ENCODE data around the gene RFT1. TPM values are rescaled to one million over a fixed set of nuclear protein-coding genes. Genes with fewer than 3 reads are reported as not detected.
"Not testable (repeated sequence)": the region's sequence is repeated elsewhere in the genome, so short reads cannot be mapped to it uniquely, and the experiment has no call there.

The RFT1 gene
- total RNA-seq, 2 donors from 2014 or later: 29.3 to 35.2 TPM

GRCh38 chr3:53056442-53056841 lies 73.8 kb downstream of the RFT1 start:
- peak; percentile 69 for DNase-seq

GRCh38 chr3:53054233-53054632 lies 76.0 kb downstream of the RFT1 start:
- H3K27ac Mint-ChIP-seq; H3K9ac ChIP-seq (ENCODE audit: extremely low read depth, low read length, poor library complexity, severe bottlenecking); H3K4me3 Mint-ChIP-seq; H3K4me3 ChIP-seq (ENCODE audit: low read length); DNase-seq; H3K27me3 Mint-ChIP-seq (ENCODE audit: insufficient read depth); H3K36me3 Mint-ChIP-seq (ENCODE audit: low read depth); H3K9me3 ChIP-seq (ENCODE audit: control insufficient read depth, low read length); H3K36me3 ChIP-seq (ENCODE audit: control insufficient read depth, insufficient read depth, low read length); H3K27me3 ChIP-seq (ENCODE audit: control insufficient read depth, insufficient read depth, low read length, poor library complexity, severe bottlenecking); H3K9me3 Mint-ChIP-seq; H3K4me1 ChIP-seq (ENCODE audit: control insufficient read depth, insufficient read depth, low read length); H3K27ac ChIP-seq (ENCODE audit: low read depth, low read length); H3K4me1 Mint-ChIP-seq: not testable (repeated sequence)
- 75 to 89% methylated on average over 4 to 7 of the region's 7 CpGs for WGBS, 2 experiments (ENCODE audit: insufficient coverage in 1 of 2, insufficient read length in 1 of 2)

More at GRCh38 chr3:53056442-53056841, 73.8 kb downstream of the RFT1 start:
- peaks cover 9% of the 10 kb centered on the region for H3K4me1 Mint-ChIP-seq
- no peaks in the 10 kb centered on the region for H3K27me3 ChIP-seq (ENCODE audit: control insufficient read depth, insufficient read depth, low read length, poor library complexity, severe bottlenecking)
- no peak overlapping the region for H3K4me3 ChIP-seq (ENCODE audit: low read length)
- H3K27ac ChIP-seq (ENCODE audit: low read depth, low read length): no peak overlapping the region
- H3K4me1 ChIP-seq (ENCODE audit: control insufficient read depth, insufficient read depth, low read length): peaks cover 5% of the 10 kb centered on the region
- TF ChIP-seq CTCF (conservative IDR thresholded peaks at IDR 0.05): peak; percentile 74
- H3K27me3 Mint-ChIP-seq (ENCODE audit: insufficient read depth): peaks cover 2% of the 10 kb centered on the region
- no peak overlapping the region for H3K27ac Mint-ChIP-seq
- WGBS, 2 experiments (ENCODE audit: insufficient coverage in 1 of 2, insufficient read length in 1 of 2): 86 to 93% methylated on average over 1 to 2 of the region's 2 CpGs
- no peaks in the 10 kb centered on the region for H3K9me3 Mint-ChIP-seq
- H3K9me3 ChIP-seq (ENCODE audit: control insufficient read depth, low read length): no peaks in the 10 kb centered on the region
- no peaks in the 10 kb centered on the region for H3K36me3 ChIP-seq (ENCODE audit: control insufficient read depth, insufficient read depth, low read length)
- no peaks in the 10 kb centered on the region for H3K36me3 Mint-ChIP-seq (ENCODE audit: low read depth)
- no peak overlapping the region for H3K4me3 Mint-ChIP-seq
- H3K9ac ChIP-seq (ENCODE audit: extremely low read depth, low read length, poor library complexity, severe bottlenecking): no peak overlapping the region

GRCh38 chr3:53051929-53052328 lies 78.3 kb downstream of the RFT1 start:
- Histone ChIP-seq H3K9ac (ENCODE audit: extremely low read depth, low read length, poor library complexity, severe bottlenecking) (no peak overlapping the region), H3K27me3 (ENCODE audit: control insufficient read depth, insufficient read depth, low read length, poor library complexity, severe bottlenecking) (peaks cover 13% of the 10 kb centered on the region), H3K4me1 (ENCODE audit: control insufficient read depth, insufficient read depth, low read length) (peaks cover 5% of the 10 kb centered on the region), H3K27ac (ENCODE audit: low read depth, low read length) (no peak overlapping the region), H3K4me3 (ENCODE audit: low read length) (no peak overlapping the region), H3K36me3 (ENCODE audit: control insufficient read depth, insufficient read depth, low read length) (no peaks in the 10 kb centered on the region), H3K9me3 (ENCODE audit: control insufficient read depth, low read length) (no peaks in the 10 kb centered on the region)
- Mint-ChIP-seq H3K9me3 (no peaks in the 10 kb centered on the region), H3K4me1 (peaks cover 9% of the 10 kb centered on the region), H3K27ac (no peak overlapping the region), H3K4me3 (no peak overlapping the region), H3K27me3 (ENCODE audit: insufficient read depth) (peaks cover 29% of the 10 kb centered on the region), H3K36me3 (ENCODE audit: low read depth) (no peaks in the 10 kb centered on the region)
- 67 to 83% methylated on average over 2 of the region's 2 CpGs for WGBS, 2 experiments (ENCODE audit: insufficient coverage in 1 of 2, insufficient read length in 1 of 2)
- peak; percentile 84 for DNase-seq
- no peak for TF ChIP-seq CTCF (conservative IDR thresholded peaks at IDR 0.05)

GRCh38 chr3:53049987-53050386 lies 80.2 kb downstream of the RFT1 start:
- Mint-ChIP-seq H3K9me3 (no peaks in the 10 kb centered on the region), H3K27me3 (ENCODE audit: insufficient read depth) (peaks cover 36% of the 10 kb centered on the region), H3K4me1 (peaks cover 9% of the 10 kb centered on the region), H3K4me3 (no peak overlapping the region), H3K36me3 (ENCODE audit: low read depth) (no peaks in the 10 kb centered on the region), H3K27ac (no peak overlapping the region)
- no peak for DNase-seq
- no peak overlapping the region for H3K9ac ChIP-seq (ENCODE audit: extremely low read depth, low read length, poor library complexity, severe bottlenecking)
- no peak for TF ChIP-seq CTCF (conservative IDR thresholded peaks at IDR 0.05)
- no peaks in the 10 kb centered on the region for H3K9me3 ChIP-seq (ENCODE audit: control insufficient read depth, low read length)
- no peak overlapping the region for H3K4me3 ChIP-seq (ENCODE audit: low read length)
- H3K4me1 ChIP-seq (ENCODE audit: control insufficient read depth, insufficient read depth, low read length): peaks cover 5% of the 10 kb centered on the region
- WGBS, 2 experiments (ENCODE audit: insufficient coverage in 1 of 2, insufficient read length in 1 of 2): 94 to 99% methylated on average over 8 of the region's 8 CpGs
- H3K36me3 ChIP-seq (ENCODE audit: control insufficient read depth, insufficient read depth, low read length): no peaks in the 10 kb centered on the region
- no peak overlapping the region for H3K27ac ChIP-seq (ENCODE audit: low read depth, low read length)
- peaks cover 22% of the 10 kb centered on the region for H3K27me3 ChIP-seq (ENCODE audit: control insufficient read depth, insufficient read depth, low read length, poor library complexity, severe bottlenecking)
